H9 (cell line): ENCODE measurements around the gene EPHB2. TPM values are rescaled to one million over a fixed set of nuclear protein-coding genes. Genes with fewer than 3 reads are reported as not detected.

Experiments used
- DNase-seq: peaks from one replicate; pipeline ENCODE4 v3.0.0-alpha.2; 2017
- H2AFZ ChIP-seq: one replicate; pipeline ENCODE4 v1.6.1; 2013; ENCODE audit warnings: mild to moderate bottlenecking, low read length, control low read depth, moderate library complexity
- H2AK5ac ChIP-seq: 2 replicates; pipeline ENCODE4 v1.6.1; 2013; ENCODE audit warnings: low read length, control low read depth, mixed read lengths; ENCODE audit not compliant: insufficient read length
- H2BK120ac ChIP-seq: one replicate; pipeline ENCODE4 v1.6.1; 2013; ENCODE audit warnings: low read depth, mild to moderate bottlenecking, low read length, control low read depth, inconsistent platforms; ENCODE audit not compliant: poor library complexity, severe bottlenecking
- H2BK12ac ChIP-seq: 2 replicates; pipeline ENCODE4 v1.6.1; 2013; ENCODE audit warnings: low read length, control low read depth, mixed read lengths, low read depth; ENCODE audit not compliant: insufficient read length
- H2BK15ac ChIP-seq: 2 replicates; pipeline ENCODE4 v1.6.1; 2013; ENCODE audit warnings: low read depth, low read length, control low read depth
- H2BK20ac ChIP-seq: one replicate; pipeline ENCODE4 v1.6.1; 2013; ENCODE audit warnings: low read depth, mild to moderate bottlenecking, low read length, control low read depth, inconsistent platforms; ENCODE audit not compliant: poor library complexity, severe bottlenecking
- H2BK5ac ChIP-seq: 2 replicates; pipeline ENCODE4 v1.6.1; 2013; ENCODE audit warnings: low read length, control low read depth, mixed read lengths; ENCODE audit not compliant: insufficient read length
- H3K14ac ChIP-seq: 2 replicates; pipeline ENCODE4 v1.6.1; 2013; ENCODE audit warnings: low read length, control low read depth; ENCODE audit not compliant: insufficient read depth
- H3K18ac ChIP-seq: 2 replicates; pipeline ENCODE4 v1.6.1; 2013; ENCODE audit warnings: low read depth, mild to moderate bottlenecking, mixed read lengths, low read length, control low read depth; ENCODE audit not compliant: insufficient read length
- H3K23ac ChIP-seq: 2 replicates; pipeline ENCODE4 v1.6.1; 2013; ENCODE audit warnings: low read length, control low read depth, mixed read lengths, low read depth; ENCODE audit not compliant: insufficient read length
- H3K23me2 ChIP-seq: 2 replicates; pipeline ENCODE4 v1.6.1; 2013; ENCODE audit warnings: low read depth, mild to moderate bottlenecking, mixed read lengths, low read length, control low read depth; ENCODE audit not compliant: insufficient read length, poor library complexity, severe bottlenecking
- H3K27ac ChIP-seq: 2 replicates; pipeline ENCODE4 v1.5.1; 2013; ENCODE audit warnings: low read length, control low read depth, mixed read lengths, low read depth; ENCODE audit not compliant: insufficient read length
- H3K27me3 ChIP-seq: 2 replicates; pipeline ENCODE4 v1.6.1; 2013; ENCODE audit warnings: low read length, control low read depth, inconsistent platforms; ENCODE audit not compliant: insufficient read depth
- H3K4ac ChIP-seq: 2 replicates; pipeline ENCODE4 v1.6.1; 2013; ENCODE audit warnings: low read depth, mild to moderate bottlenecking, control low read depth, inconsistent platforms, low read length, moderate library complexity
- H3K4me1 ChIP-seq: 2 replicates; pipeline ENCODE4 v1.6.1; 2013; ENCODE audit warnings: low read length, control low read depth, inconsistent platforms; ENCODE audit not compliant: insufficient read depth
- H3K4me2 ChIP-seq: 2 replicates; pipeline ENCODE4 v1.6.1; 2013; ENCODE audit warnings: low read length, control low read depth, mixed read lengths; ENCODE audit not compliant: insufficient read length, insufficient read depth
- H3K56ac ChIP-seq: 2 replicates; pipeline ENCODE4 v1.6.1; 2013; ENCODE audit warnings: low read depth, mild to moderate bottlenecking, mixed read lengths, low read length, control low read depth; ENCODE audit not compliant: insufficient read length
- H3K79me1 ChIP-seq: 2 replicates; pipeline ENCODE4 v1.6.1; 2013; ENCODE audit warnings: low read depth, mild to moderate bottlenecking, moderate library complexity, low read length, control low read depth, inconsistent platforms; ENCODE audit not compliant: insufficient read depth, poor library complexity, severe bottlenecking
- H3K79me2 ChIP-seq: 2 replicates; pipeline ENCODE4 v1.6.1; 2013; ENCODE audit warnings: low read length, control low read depth, inconsistent platforms; ENCODE audit not compliant: insufficient read depth
- H3K9ac ChIP-seq: 2 replicates; pipeline ENCODE4 v1.6.1; 2013; ENCODE audit warnings: low read length, control low read depth, mixed read lengths; ENCODE audit not compliant: insufficient read length; ENCODE audit errors: extremely low read depth
- H3K9me3 ChIP-seq: one replicate; pipeline ENCODE4 v1.6.1; 2013; ENCODE audit warnings: low read depth, low read length, inconsistent platforms; ENCODE audit not compliant: control insufficient read depth
- H3T11ph ChIP-seq: one replicate; pipeline ENCODE4 v1.6.1; 2013; ENCODE audit warnings: mild to moderate bottlenecking, low read length, control low read depth, inconsistent platforms
- H4K20me1 ChIP-seq: one replicate; pipeline ENCODE4 v1.6.1; 2013; ENCODE audit not compliant: control insufficient read depth, insufficient read length, insufficient read depth
- H4K5ac ChIP-seq: 2 replicates; pipeline ENCODE4 v1.6.1; 2013; ENCODE audit warnings: low read depth, mild to moderate bottlenecking, mixed read lengths, low read length, control low read depth; ENCODE audit not compliant: insufficient read length
- H4K8ac ChIP-seq: replicated peaks from 2 replicates; pipeline ENCODE4 v1.6.1; 2013; ENCODE audit warnings: low read length, control low read depth, mixed read lengths, low read depth; ENCODE audit not compliant: insufficient read length
- H4K91ac ChIP-seq: 2 replicates; pipeline ENCODE4 v1.6.1; 2013; ENCODE audit warnings: low read depth, mild to moderate bottlenecking, moderate library complexity, mixed read lengths, low read length, control low read depth; ENCODE audit not compliant: insufficient read length
- H3K27ac Mint-ChIP-seq, 3 experiments: 2 replicates in 2 of 3; 3 replicates in 1 of 3; pipeline ENCODE4 v1.8.0; 2020 to 2021; ENCODE audit warnings: mixed read lengths in 3 of 3, mild to moderate bottlenecking in 1 of 3, moderate library complexity in 1 of 3
- H3K27me3 Mint-ChIP-seq: 2 replicates; pipeline ENCODE4 v1.8.0; 2021; ENCODE audit warnings: low read depth, mild to moderate bottlenecking, moderate library complexity, mixed read lengths
- H3K36me3 Mint-ChIP-seq, 3 experiments: 2 replicates in 2 of 3; 3 replicates in 1 of 3; pipeline ENCODE4 v1.8.0; 2020 to 2021; ENCODE audit warnings: low read depth in 3 of 3, mixed read lengths in 3 of 3; ENCODE audit not compliant: insufficient read depth in 1 of 3
- H3K4me1 Mint-ChIP-seq, 2 experiments: 2 replicates each; pipeline ENCODE4 v1.8.0; 2020; ENCODE audit warnings: mixed read lengths in 2 of 2
- H3K4me3 Mint-ChIP-seq, 2 experiments: 2 replicates in 1 of 2; 3 replicates in 1 of 2; pipeline ENCODE4 v1.8.0; 2020 to 2021; ENCODE audit warnings: mild to moderate bottlenecking in 2 of 2, mixed read lengths in 2 of 2, moderate library complexity in 1 of 2
- H3K9me3 Mint-ChIP-seq, 2 experiments: 2 replicates in 1 of 2; 3 replicates in 1 of 2; pipeline ENCODE4 v1.8.0; 2020; ENCODE audit warnings: mild to moderate bottlenecking in 2 of 2, mixed read lengths in 2 of 2, moderate library complexity in 1 of 2
- WGBS: extraction: QIAGEN DNeasy Blood & Tissue Kit; methylation state at CpG from one replicate; pipeline ENCODE4 v1.1.7; 2013; ENCODE audit warnings: missing lambda C conversion rate, low lambda C conversion rate, mixed read lengths; ENCODE audit not compliant: insufficient read length; ENCODE audit errors: extremely low coverage; 5-methylcytosine and 5-hydroxymethylcytosine counted together
- total RNA-seq: library from RNA; stranded (reverse); gene quantifications from 2 replicates; pipeline ENCODE4 v1.2.1, GENCODE V29; 2021
- TF ChIP-seq, protein P1 (sequence below): fragments of 200-600 bp; sonication (generic); conservative IDR thresholded peaks from 3 replicates; pipeline ENCODE4 v1.8.0; 2021; ENCODE audit warnings: antibody characterized with exemption, mild to moderate bottlenecking

The EPHB2 gene
- total RNA-seq, 1 experiment from 2014 or later, result 9.5 TPM

DNA sequence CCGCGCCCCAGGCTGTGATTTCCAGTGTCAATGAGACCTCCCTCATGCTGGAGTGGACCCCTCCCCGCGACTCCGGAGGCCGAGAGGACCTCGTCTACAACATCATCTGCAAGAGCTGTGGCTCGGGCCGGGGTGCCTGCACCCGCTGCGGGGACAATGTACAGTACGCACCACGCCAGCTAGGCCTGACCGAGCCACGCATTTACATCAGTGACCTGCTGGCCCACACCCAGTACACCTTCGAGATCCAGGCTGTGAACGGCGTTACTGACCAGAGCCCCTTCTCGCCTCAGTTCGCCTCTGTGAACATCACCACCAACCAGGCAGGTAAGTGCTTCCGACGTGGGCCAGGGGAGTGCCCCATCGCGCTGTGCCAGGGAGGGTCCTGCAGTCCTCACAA, 154.2 kb downstream of the EPHB2 start:
- H3K4me1 ChIP-seq, result no peaks in the 10 kb centered on the region
- H2BK12ac ChIP-seq, result no peak overlapping the region
- no peaks in the 10 kb centered on the region for H3K79me1 ChIP-seq
- no peak overlapping the region for H3K4me2 ChIP-seq
- H3K18ac ChIP-seq, result no peak overlapping the region
- H3K14ac ChIP-seq, result no peak overlapping the region
- no peaks in the 10 kb centered on the region for H3K27me3 ChIP-seq
- H3K4me1 Mint-ChIP-seq, result peaks cover 0 to 8% of the 10 kb centered on the region in 2 experiments; a peak in 1 of 4 replicates
- H3K79me2 ChIP-seq, result no peaks in the 10 kb centered on the region
- H3K9me3 Mint-ChIP-seq, result peaks cover 0 to 4% of the 10 kb centered on the region in 2 experiments; a peak in 2 of 5 replicates
- no peak overlapping the region for H3K4ac ChIP-seq
- no peaks in the 10 kb centered on the region; the same call in none of the 2 replicates for H3K27me3 Mint-ChIP-seq
- no peak overlapping the region for H3K56ac ChIP-seq
- no peak overlapping the region for H3K23ac ChIP-seq
- H4K20me1 ChIP-seq, result no peaks in the 10 kb centered on the region
- TF ChIP-seq, protein P1, sequence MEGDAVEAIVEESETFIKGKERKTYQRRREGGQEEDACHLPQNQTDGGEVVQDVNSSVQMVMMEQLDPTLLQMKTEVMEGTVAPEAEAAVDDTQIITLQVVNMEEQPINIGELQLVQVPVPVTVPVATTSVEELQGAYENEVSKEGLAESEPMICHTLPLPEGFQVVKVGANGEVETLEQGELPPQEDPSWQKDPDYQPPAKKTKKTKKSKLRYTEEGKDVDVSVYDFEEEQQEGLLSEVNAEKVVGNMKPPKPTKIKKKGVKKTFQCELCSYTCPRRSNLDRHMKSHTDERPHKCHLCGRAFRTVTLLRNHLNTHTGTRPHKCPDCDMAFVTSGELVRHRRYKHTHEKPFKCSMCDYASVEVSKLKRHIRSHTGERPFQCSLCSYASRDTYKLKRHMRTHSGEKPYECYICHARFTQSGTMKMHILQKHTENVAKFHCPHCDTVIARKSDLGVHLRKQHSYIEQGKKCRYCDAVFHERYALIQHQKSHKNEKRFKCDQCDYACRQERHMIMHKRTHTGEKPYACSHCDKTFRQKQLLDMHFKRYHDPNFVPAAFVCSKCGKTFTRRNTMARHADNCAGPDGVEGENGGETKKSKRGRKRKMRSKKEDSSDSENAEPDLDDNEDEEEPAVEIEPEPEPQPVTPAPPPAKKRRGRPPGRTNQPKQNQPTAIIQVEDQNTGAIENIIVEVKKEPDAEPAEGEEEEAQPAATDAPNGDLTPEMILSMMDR, result no peak
- H3K27ac Mint-ChIP-seq, result no peak overlapping the region
- H3K9ac ChIP-seq, result no peak overlapping the region
- no peak overlapping the region for H2BK15ac ChIP-seq
- H4K5ac ChIP-seq, result no peak overlapping the region
- no peak overlapping the region for H2AK5ac ChIP-seq
- H2BK120ac ChIP-seq, result no peak overlapping the region
- no peak overlapping the region for H3T11ph ChIP-seq
- H4K91ac ChIP-seq, result no peak overlapping the region
- no peak overlapping the region for H4K8ac ChIP-seq
- no CpG with 5 or more reads among the region's 24 CpGs for WGBS
- no peaks in the 10 kb centered on the region for H3K9me3 ChIP-seq
- H3K4me3 Mint-ChIP-seq, result no peak overlapping the region
- H2BK5ac ChIP-seq, result no peak overlapping the region
- no peak overlapping the region for H2BK20ac ChIP-seq
- no peak overlapping the region for H3K27ac ChIP-seq
- no peak for DNase-seq
- no peaks in the 10 kb centered on the region for H3K23me2 ChIP-seq
- H3K36me3 Mint-ChIP-seq, result peaks cover 2 to 13% (median 3%) of the 10 kb centered on the region in 3 experiments; a peak in 5 of 7 replicates
- no peak overlapping the region for H2AFZ ChIP-seq
